Measurements from ENCODE around the gene MCM9.
"Not testable (repeated sequence)": the region's sequence is repeated elsewhere in the genome, so short reads cannot be mapped to it uniquely, and the experiment has no call there.

MCM9 gene

DNA sequence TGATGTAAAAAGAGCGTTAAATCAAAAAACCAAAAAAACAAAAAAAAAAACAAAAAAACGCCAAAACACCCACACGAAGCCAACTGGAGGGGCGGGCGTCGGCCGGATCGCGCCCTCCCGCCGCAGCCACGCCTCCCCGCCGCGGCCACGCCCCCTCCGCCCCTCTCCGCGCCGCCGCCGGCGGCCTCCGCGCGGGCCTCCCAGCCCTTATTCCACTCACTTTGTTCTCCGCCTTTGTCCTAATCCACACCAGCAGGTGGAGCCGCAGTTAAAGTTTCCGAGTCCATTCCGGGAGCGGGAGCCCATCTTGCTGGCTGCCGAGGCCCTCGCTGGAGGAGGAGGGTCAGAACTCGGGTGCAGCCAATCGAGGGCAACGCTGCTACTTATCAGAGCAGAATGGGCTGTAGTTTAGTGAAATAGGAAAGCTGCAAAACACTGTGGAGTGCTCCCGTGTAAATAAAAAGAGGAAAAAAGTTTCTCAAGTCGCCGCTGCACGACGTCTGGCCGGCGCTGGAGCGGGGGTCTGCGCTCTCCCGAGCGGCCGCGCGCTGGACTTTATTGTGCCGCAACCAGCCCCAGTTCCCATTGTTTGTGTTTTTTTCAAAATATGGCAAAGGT lies 41.0 kb downstream of the MCM9 start, which contains the start of gene ASF1A:
Gene ASF1A (plus strand): TSS at position 346 of the 618 bp plus-strand sequence. CDS start 262 bp downstream, at position 608.
- peak; percentile 86 for DNase-seq (ENCODE audit: low read depth in 2 of 2)

DNA sequence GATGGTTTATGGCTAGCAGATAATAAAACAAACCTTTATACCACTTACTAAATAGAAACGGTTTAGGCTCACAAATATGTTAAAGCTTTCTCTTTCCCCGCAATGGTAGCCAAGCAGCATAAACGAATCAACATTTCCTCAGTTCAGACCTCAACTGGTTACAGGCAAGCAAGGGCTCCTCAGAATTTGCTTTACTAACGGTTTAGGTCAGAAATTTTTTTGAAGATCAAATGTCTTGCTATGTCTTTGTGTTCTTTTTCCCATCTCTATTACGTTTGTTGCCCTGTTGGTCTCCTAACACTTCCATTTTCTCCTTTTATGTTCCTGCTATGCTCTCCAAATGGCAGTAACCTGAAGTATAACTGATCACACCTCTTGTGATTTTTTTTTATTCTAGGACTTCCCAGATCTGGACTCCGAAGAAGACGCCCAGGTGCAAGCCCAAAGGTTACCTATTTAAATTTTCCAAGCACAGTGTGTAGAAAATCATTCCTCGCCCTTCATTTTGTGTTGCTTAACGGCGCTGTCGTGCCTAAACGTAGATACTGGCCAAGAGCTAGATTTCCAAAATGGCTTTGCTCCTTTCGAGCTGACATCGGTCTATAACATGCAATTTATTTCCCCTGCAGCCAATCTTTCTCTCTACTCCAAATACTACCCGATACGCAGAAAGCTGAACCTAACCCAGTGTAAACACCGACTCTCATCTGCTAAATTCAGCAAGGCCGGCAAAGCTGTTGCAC lies 41.7 kb downstream of the MCM9 start:
- DNase-seq (ENCODE audit: low read depth in 2 of 2), result peak; percentile 7 to 28

DNA sequence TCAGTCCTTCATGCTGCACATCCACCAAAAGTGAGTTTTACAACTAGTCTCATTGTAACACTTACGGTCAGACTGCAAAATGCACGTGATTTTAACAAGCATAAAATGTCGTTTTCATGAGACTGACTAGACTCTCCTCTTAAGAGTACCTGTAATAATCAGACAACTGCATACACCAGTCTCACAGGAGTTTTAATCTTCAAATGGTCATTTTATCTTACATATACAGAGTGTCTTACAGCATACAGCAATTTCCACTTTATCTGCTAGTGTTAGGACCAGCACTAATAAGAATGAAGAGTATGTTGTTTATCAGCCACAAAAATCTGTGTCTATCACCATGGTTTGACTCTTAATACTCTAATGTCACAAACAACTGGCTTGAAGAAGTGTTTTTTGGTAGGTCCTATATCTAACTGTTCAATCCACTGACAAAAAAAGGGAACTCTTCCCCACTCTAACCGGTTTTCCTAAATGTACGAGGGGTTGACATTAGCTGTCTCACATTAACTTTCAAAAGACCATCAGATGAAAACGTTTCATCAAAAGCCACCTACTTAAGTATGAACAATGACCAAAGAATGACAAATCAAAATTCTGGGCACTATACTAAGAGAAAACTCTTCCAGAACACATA lies 42.5 kb downstream of the MCM9 start:
- no peak for DNase-seq (ENCODE audit: low read depth in 2 of 2)

DNA sequence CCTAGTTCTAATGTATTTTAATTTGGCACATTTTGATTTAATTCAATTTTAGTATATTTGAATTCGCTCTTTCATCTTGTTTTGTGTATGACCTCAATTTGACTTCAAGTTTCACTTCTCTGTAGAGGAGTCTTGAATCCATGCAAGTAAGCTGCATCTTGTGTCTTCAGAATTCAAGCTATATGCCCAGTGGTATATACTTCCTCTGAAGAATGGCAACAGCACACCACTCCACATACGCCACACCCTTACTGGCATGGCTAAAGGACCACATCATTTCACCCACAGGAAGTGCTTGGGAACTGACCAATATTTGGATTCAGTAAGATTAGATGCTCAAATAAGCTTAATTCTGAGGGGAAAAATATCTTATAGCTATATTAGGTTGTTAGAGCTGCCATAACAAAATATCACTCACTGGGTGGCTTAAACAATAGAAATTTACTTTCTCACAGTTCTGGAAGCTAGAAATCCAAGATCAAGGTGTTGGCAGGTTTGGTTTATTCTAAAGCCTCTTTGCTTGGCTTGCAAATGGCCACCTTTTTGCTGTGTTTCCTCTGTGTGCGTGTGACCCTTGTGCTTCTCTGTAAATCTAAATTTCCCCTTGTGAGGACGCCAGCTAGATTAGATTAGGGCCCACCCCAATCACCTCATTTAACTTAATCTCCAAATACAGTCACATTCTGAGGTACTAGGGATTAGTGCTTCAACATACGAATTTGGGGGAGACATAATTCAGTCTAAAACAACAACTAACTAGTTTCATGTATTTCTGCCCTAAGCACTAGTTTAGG lies 43.8 kb downstream of the MCM9 start:
- DNase-seq (ENCODE audit: low read depth in 2 of 2), result no peak

DNA sequence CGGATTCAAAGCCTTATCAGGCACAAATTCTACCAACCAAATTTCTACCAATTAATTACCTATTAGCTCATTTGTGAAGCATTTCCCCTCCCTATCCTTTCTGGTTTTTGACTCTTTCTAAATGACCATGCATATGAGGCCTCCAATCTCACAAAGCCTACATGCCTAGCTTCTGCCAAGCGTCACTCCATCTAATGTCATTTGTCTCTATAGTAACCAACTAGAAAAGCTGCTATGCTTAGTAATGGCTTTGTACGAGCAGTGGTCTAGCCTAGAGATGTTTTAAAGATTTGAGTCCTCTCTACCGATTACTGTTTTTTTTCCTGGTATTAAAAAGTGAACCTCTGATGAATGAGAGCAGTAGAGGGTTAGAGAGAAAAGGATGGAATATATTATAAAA lies 45.8 kb downstream of the MCM9 start:
- no peak for DNase-seq (ENCODE audit: low read depth in 2 of 2)

DNA sequence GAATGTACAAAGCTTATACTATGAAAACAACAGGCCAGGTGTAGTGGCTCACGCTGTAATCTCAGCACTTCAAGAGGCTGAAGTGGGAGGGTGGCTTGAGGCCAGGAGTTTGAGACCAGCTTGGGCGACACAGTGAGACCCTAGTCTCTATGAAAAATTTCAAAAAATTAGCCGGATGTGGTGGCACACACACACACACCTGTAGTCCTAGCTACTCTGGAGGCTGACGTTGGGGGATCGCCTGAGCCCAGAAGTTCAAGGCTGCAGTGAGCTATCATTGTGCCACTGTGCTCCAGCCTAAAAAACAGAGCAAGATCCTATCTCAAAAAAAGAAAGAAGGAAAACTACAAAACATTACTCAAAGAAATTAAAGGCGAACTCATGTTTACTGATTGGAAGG lies 48.3 kb downstream of the MCM9 start:
- no peak for DNase-seq (ENCODE audit: low read depth in 2 of 2)

DNA sequence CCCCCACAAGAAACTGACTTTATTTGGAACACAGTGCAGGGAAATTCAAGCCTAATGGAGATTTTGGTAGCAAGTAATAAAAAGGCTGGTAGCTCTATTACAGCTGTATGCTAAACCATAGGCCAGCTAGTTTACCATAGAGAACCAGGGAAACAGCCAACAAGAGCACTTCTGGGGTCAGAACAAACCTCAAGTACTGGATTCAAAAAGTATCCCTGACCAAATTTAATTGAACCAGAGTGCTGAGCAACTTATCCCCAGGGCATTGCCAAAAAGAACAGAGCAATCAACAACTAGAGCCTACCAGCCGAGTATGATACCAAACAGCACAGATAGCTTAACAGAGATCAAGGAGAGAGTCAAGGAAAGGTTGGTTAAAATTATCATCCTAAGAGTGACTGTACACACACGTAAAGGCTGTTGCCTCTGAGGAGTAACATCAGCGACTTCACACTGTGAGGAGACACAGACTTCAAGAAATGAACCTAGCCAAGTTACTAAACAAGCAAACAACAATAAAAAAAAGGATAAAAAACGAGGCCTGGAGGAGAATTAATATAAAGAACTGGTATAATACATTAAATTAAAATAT lies 52.5 kb downstream of the MCM9 start:
- no peak for DNase-seq (ENCODE audit: low read depth in 2 of 2)

DNA sequence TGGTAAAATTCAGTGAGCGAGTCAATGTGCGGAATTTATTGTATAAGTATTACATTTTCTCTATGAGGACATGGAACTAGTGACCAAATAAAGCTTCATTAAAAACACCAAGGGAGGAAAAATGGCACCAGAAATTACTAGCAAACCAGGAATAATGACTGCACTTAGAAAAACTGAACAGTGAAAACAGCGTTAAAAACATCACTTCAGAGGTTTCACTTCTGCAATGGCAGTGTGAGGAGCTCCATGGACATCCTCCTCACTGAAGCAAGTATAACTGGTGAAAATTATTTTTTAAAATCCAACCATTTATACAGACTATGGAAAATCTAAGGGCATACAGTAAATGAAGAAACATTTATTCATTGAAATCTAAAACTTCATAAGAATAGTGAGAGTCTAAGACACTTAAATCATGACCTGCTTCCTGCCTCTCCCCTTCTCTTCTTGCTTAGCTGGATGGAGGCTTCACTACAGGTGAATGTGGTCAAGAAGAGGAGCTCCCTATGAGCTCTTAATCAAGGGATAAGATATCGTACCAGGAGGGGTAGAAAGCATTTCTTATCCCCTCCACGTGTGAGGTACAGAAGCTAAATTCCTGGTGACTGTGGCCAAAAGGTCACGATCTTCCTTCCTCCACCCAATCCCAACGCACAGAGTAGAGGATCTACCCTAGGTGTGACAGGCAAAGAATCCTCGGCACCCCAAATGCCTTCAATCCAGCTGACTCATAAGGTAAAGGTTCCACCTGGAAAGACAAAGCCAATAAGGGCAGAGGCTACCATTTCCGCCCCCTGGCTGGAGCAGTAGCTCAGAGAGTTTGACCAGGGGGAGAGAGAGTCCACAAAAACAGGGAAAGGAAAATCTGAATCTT lies 53.3 kb downstream of the MCM9 start:
- DNase-seq (ENCODE audit: low read depth in 2 of 2), result no peak

DNA sequence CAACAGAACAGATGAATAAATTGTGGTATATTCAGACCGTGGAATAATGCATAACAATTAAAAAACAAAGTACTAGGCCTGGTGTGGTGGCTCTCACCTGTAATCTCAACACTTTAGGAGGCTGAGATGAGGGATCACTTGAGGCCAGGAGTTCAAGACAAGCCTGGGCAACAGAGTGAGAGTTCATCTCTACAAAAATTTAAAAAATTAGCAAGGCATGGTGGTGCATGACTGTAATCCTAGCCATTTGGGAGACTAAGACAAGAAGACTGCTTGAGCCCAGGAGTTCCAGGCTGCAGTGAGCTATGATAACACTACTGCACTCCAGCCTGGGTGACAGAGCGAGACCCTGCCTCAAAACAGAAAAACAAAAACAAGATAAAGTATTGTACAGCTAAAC lies 57.2 kb downstream of the MCM9 start:
- DNase-seq (ENCODE audit: low read depth in 2 of 2), result no peak

DNA sequence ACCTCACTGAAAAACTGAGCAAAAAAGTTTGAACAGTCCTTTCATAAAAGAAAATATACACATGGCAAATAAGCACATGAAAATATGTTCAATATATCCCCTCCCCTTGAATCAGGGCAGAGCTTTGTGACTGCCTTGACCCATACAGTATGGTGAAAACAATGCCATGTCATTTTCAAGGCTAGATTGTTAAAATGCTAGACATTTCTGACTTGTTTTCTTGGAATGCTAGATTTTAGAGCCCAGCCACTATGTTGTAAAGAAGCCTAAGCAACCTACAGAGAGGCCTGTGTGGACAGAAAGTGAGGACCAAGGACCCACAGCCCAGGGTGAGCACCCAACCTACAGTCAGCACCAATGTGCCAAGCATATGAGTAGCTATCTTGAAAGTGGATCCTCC lies 58.1 kb downstream of the MCM9 start:
- no peak for DNase-seq (ENCODE audit: low read depth in 2 of 2)

DNA sequence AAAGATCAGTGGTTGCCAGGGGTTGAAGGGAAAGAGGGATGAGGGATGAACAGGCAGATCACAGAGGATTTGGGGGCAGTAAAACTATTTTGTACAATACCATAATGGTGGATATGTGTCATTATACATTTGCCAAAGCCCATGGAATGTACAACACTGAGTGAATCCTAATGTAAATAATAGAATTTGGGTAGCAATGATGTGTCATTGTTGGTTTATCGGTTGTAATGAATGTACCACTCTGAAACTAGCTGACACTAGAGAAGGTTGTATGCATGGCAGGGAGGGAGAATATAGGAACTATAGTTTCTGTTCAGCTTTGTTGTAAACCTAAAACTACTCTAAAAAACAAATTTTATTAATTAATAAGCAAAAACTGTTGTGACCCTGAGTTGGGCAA lies 58.8 kb downstream of the MCM9 start:
- no peak for DNase-seq (ENCODE audit: low read depth in 2 of 2)

DNA sequence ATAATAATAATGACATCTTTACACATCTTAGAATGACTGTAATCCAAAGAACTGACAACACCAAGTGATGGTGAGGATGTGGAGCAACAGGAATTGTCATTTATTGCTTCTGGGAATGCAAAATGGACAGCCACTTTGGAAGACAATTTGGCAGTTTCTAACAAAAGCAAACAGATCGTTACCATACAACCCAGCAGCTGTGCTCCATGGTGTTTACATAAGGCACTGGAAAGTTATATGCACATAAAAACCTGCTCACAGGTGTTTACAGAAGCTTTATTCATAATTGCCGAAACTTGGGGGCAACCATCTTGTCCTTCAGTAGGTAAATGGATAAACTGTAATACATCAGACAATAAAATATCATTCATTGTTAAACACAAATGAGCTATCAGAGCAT lies 59.3 kb downstream of the MCM9 start:
- DNase-seq (ENCODE audit: low read depth in 2 of 2), result no peak

DNA sequence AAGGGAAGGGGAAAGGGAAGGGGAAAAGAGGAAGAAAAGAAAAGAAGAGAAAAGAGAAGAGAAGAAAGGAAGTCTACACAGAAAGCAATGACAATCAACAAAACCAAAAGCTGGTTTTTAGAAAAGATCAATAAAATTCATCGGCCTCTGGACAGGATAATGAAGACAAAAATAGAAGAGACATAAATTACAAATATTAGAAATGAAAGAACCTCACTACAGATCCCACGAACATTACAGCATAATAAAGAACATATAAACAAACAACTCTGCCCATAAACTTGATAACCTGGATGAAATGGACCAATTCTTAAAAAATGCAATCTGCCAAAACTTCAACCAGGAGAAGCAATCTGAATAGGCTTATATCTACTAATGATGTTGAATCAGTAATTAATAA lies 61.7 kb downstream of the MCM9 start:
- no peak for DNase-seq (ENCODE audit: low read depth in 2 of 2)

DNA sequence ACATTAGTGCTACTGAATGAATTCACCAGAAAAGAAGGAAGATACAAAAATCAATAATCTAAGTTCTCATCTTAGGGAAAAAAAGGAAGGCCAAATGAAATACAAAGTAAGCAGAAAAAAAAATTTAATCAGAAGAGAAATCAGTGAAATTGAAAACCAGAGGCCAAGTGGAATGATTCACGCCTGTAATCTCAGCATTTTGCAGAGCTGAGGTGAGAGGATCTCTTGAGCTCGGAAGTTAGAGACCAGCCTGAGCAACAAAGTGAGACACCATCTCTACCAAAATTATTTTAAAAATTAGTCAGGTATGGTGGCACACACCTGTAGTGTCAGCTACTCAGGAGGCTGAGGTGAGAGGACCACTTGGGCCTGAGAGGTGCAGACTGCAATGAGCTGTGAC lies 62.2 kb downstream of the MCM9 start:
- DNase-seq (ENCODE audit: low read depth in 2 of 2), result no peak

DNA sequence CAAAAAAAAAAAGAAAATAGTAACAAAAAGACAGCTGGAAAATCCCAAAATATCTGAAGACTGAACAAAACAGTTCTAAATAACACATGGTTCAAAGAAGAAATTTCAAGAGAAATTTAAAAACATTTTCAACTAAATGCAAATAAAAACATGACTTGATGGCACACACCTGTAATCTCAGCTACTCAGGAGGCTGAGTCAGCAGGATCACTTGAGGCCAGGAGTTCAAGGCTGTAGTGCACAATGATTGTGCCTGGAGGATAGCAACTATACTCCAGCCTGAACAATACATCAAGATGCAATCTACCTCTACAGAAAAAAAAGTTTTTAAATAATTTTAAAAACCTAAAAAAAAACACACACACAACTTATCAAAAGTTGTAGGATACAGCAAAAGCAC lies 62.6 kb downstream of the MCM9 start:
- DNase-seq (ENCODE audit: low read depth in 2 of 2), result no peak

DNA sequence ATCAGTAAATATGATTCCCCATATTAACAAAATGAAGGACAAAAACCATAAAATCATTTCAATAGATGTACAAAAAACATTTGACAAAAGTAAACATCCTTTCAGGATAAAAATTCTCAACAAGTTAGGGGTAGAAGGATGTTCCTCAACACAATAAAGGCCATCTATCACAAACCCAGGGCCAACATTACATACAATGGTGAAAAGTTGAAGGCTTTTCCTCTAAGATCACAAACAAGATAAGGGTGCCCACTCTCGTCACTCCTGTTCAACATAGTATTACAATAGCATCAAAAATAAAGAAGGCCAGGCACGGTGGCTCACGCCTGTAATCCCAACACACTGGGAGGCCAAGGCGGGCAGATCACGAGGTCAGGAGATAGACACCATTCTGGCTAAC lies 63.6 kb downstream of the MCM9 start:
- DNase-seq (ENCODE audit: low read depth in 2 of 2), result no peak

DNA sequence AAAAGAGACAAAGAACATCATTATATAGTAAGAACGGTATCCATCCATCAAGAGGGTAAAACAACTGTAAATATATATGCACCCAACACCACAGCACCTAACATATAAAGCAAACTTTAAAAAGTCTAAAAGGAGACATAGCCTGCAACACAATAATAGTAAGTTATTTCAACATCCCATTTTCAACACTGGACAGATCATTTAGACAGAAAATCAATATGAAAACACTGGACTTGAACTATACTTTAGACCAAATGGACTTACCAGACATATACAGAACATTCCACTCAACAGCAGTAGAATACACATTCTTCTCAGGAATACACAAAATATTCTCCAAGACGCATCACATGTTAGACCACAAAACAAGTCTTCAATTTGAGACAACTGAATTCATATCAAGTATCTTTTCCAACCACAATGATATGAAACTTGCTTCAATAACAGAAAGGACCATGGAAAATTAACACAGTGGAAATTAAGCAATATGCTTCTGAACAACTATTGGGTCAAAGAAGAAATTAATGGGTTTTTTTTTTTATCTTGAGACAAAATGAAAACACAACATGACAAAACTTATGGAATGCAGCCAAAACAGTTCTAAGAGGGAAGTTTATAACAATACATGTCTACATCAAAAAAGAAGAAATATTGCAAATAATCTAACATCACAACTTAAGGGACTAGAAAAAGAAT lies 64.9 kb downstream of the MCM9 start:
- DNase-seq (ENCODE audit: low read depth in 2 of 2), result no peak

DNA sequence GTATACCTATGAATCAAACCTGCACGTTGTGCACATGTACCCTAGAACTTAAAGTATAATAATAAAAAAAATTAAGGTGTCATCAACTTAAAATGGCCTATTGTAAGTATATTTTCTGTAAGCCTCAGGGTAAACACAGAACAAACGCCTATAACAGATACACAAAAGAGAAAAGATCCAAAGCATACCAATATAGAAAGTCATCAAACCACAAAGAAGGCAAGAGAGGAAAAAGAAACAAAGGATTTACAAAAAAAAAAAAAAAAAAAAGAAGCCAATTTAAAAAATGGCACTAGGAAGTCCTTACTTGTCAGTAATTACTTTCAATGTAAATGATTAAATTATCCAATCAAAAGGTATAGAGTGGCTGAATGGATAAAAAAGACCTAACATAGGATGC lies 65.6 kb downstream of the MCM9 start:
- DNase-seq (ENCODE audit: low read depth in 2 of 2), result no peak

DNA sequence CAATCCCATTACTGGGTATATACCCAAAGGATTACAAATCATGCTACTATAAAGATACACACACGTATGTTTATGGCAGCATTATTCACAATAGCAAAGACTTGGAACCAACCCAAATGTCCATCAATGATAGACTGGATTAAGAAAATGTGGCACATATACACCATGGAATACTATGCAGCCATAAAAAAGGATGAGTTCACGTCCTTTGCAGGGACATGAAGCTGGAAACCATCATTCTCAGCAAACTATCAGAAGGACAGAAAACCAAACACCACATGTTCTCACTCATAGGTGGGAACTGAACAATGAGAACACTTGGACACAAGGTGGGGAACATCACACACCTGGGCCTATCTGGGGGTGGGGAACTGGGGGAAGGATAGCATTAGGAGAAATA lies 66.1 kb downstream of the MCM9 start:
- DNase-seq (ENCODE audit: low read depth in 2 of 2), result not testable (repeated sequence)

DNA sequence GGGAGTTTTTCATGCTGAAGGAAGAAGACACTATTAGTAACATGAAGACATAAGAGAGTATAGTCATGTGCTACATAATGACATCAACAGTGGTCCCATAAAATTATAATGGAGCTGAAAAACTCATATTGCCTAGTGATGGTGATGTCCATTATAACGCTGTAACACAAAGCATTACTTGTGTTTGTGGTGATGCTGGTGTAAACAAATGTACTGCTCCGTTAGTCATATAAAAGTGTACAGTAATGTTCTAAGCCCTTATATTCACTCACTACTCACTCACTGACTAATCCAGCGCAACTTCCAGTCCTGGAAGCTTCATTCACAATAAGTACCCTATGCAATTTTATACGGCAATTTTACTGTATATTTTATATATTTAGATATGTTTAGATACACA lies 67.8 kb downstream of the MCM9 start:
- no peak for DNase-seq (ENCODE audit: low read depth in 2 of 2)

DNA sequence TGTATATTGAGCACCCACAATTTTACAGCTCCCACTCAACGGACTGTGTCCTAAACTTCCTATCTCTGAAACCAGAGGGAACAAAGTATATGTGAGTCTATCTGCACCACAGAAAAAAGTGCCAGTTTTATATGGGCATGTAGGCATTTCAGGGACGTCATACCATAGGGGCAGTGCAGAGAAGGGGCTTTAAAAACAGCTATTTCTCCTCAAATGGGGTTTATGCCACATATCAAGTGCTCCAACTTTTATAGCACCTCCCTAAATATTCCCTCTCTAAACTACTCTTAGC lies 69.9 kb downstream of the MCM9 start:
- DNase-seq (ENCODE audit: low read depth in 2 of 2), result no peak
